ENCODE measurements around the gene PLB1.

The PLB1 gene

DNA sequence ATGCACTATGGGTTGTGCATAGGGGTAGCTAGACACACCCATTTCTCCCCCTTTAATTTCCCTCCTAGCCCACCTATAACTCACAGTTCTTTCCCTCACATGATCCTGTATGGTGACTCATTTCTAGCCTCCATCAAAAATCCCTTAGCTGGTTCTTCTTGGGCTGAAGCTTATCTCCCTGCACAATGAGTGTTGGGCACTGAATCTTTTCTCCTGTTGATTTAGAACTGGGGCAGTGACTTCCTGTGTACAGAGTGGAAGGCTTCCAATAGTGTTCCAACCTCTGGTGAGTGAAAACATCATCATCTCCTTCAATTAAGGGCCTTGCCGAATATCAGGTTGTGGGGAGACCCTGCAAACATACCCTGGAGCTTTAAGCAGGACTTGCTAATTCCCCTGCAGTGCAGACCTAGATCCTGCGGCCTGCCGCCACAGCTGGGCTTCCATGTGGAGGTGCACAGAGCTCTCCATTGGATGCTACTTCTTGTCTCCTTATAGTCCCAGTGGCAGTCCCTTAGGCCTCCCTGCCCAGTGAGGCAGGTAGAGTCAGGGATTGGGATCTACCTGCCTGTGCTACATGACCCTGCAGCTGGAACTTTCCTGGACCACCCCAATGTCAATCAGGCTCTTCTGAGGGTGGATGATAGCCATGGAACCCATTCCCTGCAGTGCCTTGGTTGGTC lies 121.8 kb downstream of the PLB1 start:
- no peak for DNase-seq

DNA sequence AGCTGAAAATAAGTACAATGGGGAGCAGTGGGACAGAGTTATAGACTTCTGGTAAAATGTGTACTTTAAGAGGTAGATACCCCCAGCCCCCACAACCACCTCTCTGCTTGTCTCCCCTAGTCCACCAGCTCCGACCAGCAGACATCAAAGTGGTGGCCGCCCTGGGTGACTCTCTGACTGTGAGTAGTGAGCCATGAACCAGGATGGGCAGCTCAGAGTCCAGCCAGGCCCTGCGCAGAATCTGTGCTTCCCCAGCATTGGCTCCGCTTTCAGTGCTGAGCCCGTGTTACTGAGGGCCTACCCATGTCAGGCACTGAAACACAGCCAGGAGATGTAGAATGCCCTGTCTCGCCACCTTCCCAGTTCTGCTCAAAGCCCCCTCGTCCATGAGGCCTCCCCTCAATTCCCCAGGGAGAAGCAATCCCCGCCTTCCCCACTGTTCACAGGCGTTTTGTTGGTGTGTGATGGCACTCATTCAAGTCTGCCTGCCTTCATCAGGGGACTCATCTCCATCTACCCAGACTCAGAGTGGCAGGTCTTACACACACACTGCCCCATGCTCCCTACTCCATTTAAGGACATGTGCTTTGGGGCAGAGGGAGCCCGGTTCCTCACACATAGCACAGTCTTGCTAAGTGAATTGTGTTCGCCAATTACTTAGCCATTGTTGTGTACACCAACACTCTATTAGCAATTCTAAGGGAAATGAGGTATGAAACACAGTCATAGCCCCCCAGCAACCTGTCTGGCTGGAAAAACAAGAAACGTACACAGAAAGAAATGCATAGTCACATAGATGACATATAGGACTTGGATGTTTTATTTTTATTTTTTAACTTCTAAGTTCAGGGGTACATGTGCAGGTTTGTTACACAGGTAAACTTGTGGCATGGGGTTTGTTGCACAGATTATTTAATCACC lies 122.6 kb downstream of the PLB1 start:
- no peak for DNase-seq

DNA sequence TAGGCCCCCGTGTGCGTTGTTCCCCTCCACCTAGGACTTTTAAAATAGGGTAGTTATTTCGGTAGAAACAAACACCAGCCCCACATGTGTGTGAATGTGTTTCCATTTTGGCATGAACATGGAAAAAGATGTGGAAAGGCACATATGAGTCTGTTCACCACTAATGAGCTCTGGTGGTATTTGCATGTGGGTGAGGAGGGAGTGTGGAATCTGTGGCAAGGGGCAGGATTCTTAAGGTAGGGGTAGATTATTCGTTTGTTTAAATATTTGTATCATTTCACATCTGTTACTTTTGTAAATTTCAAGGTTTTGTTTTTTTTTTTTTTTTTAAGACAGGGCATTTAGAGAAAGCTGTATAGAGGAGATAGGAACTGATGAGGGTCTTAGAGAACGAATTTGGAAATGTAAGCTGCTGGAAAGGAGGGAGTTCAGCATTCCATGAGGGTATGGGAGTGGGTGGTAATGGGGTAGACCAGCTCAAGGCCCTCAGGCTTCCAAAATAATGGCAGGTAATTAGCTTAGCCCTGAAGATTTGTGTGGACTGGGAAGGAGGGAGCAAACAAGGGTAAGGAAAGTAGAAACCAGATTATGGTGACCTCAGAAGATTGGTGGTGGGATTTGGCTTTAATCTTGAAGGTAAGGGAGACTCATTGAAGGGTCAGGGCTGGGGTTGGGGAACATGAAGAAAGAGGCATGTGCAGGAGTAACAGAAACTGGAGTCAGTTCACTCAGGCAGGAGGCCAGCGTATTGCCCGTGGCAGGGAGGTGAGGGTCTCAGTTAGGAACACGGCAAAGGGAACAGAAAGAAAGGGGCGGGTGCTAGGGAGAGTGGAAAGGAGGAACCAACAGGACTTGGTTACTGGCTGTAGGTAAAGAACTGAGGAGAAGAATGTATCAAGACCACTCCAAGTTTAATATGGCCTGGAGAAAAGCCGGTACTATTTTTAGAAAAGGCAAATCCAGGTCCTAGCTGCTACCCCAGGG lies 123.6 kb downstream of the PLB1 start:
- DNase-seq, result no peak

DNA sequence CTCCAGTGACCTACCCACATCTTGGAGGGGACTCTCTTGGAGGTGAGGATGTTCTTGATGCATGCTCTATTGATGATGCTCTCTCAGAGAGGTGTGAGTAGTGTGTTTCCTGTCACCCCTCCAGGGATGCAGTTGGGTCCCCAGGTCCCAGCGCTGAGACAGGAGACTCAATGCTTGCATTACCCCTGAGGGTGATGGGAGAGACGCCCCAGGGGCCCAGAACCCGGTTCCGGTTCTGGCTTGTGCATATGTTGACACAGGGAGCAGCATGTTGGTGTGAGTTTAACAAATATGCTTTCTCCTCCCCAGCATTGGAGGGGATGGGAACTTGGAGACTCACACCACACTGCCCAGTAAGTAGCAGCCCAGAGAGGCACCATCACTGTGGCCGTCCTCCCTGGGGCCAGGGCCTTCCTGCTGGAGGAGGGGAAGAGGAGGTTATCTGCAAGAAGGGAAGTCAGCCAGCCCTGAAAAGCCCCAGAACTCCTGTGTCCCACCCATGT lies 124.5 kb downstream of the PLB1 start:
- DNase-seq, result no peak

DNA sequence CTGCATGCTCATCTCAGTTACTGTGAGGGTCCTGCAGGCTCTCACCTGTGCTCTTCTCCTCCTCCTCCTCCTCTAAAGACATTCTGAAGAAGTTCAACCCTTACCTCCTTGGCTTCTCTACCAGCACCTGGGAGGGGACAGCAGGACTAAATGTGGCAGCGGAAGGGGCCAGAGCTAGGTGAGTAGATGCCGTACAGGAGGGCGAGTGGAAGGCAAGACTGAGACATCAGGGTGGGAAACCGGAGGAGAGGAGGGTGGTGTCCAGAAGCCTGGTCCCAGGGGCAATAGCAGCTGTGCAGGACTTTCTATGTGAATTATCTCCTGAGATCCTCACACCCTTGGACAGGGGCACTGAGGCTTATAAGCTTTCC lies 124.9 kb downstream of the PLB1 start:
- DNase-seq, result no peak

DNA sequence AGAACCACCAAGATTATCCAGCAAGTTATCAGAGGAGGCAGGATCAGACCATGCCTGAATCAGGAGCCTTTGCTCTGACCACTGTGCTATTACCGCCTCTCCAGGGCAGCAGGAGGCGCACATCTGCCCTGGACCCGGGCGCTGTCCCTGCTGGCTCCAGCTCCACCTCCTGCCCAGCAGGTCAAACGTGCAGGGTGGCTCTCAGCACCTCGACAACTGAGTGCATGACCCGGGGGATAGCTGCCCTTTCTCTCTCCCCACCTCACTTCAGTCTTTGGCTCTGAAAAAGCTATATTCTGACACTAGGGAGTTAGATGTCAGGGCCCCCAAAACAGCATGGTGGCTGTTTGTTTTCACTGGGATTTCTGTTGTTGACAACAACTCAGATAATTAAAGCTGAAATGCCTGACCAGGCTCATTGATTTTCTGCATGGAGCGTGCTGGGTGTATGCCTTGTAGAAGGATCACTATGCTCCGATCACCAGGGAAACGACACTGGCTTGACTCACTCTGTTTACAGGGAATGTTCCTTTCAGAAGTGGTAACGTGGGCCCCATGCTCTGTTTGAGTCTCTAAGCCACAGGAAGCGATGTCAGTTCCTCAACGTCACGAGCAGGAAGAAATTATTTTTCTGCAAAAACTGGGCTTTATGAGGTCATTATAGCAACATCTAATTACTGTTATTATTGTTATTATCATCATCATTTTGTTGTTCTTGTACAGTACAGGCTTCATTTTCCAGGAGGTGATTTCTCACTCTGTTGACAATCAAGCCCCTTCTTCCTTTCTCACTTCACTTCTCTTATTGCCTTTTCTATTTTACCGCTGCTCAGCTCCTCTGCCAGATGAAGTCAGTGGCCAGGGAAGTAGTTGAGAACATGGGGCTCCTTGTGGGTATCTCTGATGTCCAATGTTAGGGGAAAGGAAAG lies 125.6 kb downstream of the PLB1 start:
- DNase-seq, result no peak

DNA sequence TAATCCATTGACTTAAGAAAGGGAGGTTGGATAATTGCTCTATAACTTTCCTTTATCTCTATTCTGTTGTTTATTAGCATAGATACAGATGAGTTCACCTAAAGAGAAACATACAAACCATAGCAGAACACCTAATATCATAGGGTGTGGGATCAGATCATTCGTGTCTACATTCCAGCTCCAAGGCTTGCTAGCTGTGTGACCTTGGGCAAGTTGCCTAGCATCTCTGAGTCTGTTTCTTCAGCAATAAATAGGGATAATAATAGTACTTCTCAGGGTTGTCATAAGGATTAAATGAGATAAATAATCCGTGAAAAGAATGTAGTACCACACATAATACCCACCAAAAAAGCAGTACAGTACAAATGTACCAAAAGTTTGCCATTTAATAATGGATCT lies 126.2 kb downstream of the PLB1 start:
- DNase-seq, result no peak

DNA sequence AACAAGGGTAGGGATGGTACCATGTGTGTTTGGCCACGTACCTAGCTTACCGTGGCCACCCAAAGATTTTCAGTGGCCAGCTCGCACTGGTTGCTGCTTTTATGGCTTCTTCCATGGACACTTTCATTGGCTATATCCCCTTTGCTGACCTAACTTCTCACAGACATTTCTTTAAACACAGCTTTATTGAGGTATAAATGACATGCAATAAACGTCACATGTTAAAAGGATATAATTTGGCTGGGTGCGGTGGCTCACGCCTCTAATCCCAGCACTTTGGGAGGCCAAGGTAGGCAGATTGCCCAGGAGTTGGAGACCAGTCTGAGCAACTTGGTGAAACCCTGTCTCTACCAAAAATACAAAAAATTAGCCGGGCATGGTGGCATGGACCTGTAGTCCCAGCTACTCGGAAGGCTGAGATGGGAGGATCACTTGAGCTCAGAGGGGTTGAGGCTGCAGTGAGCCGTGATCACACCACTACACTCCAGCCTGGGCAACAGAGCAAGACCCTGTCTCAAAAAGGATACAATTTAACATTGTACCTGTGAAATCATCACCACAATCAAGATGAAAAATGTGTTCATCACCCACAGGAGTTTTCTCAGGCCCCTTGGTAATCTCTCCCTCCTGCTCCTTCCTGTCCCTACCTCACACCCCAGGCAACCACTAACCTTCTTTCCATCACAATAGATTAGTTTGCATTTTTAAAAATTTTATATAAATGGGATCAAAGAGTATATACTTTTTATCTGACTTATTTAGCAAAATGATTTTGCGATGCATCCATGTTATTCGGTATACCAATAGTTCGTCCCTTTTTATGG lies 127.9 kb downstream of the PLB1 start:
- DNase-seq, result no peak

DNA sequence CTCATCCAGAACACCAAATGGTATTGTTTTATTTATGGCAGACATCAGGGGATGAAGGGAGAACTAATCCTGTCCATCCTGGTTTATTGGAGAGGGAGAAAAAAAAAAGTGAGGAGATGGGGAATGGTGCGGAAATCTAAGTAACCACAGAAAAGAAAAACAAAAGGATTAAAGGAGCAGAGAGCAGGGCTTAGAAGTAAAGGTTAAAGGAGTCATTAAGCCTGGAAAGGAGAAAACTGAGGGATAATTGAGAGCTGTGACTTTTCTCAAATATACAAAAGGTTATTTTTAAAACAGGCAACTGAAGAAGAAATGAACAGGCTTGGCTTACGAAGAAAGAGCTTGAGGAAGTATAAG lies 128.6 kb downstream of the PLB1 start:
- DNase-seq, result no peak

DNA sequence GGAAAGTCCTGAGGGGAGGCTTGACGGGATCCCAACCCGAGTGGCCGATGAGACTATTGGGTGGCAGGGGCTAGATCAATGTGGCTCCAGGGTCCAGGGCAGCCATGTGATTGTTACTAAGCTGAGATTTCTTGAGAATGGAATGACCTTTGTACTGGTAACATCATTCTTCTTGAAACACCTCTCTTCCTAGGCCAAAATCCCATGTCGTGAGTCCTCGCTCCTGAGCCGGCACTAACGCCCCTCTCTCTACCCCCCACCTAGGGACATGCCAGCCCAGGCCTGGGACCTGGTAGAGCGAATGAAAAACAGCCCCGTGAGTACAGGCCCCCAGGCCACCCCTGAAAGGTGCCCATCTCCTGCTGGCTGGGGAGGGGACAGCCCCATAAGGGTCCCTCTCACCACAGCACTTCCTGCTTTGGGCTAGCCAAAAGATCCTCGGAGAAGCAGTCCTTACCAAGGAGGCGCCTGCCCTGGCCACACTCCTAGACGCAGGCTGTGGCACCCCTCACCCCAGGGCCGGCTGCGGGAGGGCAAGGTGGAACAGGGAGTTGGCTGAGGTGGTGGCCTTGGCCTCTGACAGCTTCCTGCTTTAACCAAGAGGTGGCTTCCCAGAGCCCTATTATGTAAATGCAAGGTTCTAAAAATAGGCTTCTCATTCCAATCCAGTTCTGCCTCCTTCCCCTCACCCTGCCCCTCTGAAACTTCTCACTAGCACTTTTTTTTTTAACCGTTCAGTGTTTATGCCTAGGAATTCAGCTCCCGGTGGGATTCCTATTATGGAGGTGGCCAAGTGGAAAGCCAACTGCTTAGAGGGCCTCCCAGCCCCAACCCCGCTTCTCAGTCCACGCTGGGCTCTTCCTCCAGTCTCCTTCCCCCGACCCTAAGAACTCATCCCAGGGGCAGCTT lies 129.2 kb downstream of the PLB1 start:
- DNase-seq, result no peak

DNA sequence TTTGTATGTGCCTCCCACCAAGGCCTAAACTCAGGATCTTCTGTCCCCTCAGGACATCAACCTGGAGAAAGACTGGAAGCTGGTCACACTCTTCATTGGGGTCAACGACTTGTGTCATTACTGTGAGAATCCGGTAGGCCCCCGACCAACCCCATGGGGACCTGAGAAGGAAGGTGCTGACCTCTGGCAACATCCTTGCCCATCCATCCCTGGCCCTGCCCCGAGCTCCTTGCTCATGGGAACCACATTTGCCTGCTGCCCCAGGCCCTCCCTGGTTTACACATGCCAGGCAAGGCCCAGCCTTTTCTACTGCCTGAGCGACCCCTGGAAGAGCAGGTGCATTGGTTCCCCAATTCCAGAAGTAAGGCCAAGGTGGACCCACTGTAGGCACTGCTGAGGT lies 130.5 kb downstream of the PLB1 start:
- DNase-seq, result no peak

DNA sequence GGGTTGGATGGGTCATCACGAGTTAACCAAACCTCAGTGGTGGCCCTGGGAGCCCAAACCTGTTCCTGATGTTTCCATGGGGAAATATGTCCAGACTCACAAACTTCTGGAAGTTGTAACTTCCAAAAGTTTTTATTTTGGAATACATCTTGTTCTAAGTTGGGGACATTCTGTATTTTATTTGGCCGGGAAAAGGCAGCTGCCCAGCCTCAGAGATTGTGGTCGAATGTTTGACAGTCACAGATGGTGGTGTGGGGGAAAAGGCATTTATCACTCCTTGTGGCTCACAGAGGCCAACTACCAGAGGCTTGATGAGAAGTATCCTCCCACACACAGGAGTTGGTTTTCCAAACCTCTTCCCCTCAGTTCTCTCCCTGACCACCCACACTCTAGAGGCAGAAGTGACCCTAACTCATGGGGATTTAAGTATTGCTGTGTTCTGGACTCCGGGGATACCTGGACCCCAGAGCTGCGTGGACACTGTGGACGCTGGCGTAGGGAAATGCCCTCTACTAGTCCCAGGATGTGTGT lies 131.1 kb downstream of the PLB1 start:
- no peak for DNase-seq

DNA sequence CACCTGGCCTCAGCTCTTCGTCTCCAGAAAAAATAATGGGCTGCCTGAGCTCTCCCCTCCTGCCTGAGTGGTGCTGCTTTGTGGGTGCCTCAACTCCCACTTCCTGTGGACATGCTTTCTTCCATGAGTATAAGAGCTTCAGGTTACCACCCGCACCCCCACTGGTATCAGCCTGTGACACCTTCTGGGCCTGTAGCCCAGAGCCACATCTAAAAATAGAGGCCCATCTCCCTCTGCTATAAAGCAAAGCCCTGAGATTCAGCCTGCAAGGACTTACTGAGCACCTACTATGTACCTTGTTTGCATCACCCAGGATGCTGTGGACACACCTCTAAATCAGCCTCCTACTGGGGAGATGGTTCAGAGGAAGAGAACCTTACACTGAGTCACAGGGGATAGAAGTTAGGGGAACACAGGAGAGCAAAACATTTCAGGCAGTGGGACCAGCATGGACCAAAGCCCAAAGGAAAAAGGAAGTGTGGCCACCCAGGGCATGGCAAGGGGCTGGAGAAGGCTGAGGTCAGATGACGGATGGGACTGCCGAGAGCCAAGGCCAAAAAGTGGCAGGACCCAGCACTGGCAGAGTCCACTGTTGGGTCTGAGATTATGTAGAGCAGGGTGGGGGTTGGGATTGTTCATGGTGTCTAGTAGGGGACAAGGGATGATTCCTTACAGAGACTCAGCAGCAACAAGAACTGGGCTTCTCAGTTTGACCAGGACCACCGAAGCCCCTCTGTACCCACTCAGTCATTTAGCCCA lies 132.0 kb downstream of the PLB1 start:
- DNase-seq, result no peak

DNA sequence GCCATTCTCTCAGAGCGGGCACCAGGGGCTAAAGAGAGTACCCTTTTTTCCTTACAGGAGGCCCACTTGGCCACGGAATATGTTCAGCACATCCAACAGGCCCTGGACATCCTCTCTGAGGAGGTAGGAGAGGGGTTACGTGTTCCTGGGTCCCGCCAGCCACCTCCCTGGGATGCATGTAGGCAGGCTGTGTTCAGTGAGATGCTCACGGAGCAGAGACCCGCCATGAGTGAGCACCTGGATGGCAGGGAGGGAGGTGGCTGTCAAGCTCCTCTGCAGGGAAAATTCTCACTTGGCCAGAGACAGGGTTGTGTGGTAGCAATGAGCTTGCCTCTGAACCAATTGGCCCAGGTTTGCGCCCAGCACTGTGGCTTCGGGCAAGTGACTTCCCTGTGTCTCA lies 132.6 kb downstream of the PLB1 start:
- no peak for DNase-seq

DNA sequence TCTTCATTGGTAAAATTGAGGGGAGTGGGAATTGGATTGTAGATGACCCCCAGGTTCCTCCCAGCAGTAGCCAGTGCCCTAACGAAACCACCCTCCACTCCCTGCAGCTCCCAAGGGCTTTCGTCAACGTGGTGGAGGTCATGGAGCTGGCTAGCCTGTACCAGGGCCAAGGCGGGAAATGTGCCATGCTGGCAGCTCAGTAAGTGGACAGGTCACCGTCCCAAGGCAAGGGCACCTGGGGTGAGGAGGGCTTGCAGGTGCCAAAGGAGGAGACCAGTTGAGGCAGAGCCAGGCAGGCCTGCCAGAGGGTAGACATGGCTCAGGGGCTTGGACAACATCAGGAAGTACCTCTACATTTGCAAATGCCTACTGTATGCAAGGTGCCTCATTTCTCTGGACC lies 133.1 kb downstream of the PLB1 start:
- no peak for DNase-seq

DNA sequence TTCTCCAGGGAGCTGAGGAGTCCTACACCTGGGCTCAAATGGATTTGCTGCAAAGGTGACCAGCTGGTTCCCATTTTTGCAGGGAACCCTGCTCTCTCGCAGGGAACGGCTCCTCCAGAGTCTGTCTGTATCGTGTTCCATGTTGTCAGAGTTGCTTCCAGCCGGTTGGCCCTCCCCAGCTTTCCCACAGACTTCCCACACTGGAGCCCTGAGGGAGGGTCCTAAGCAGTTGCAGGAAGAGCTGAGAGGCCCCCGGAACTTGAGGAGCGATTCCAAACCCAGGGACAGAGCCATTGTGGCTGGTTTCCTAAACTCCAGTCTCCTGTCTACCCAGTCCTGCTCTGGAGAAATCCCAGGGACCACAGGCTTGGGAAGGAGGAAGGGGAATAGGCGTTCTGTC lies 134.1 kb downstream of the PLB1 start:
- DNase-seq, result no peak

DNA sequence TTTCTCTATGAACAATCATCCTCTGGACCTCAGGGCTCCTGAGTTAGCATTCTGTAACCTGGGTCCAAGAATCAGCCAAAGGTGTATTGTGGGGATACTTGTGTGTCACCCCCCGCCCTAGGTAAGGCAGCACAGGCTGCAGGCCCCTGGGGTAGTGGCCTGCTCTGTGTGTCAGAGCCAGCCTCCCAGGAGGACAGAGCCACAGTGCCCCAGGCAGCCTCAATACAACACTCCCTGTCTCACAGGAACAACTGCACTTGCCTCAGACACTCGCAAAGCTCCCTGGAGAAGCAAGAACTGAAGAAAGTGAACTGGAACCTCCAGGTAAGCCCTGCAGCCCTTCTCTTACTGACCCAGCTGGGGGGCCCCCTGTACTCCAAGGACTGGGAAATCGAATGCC lies 134.5 kb downstream of the PLB1 start:
- no peak for DNase-seq

DNA sequence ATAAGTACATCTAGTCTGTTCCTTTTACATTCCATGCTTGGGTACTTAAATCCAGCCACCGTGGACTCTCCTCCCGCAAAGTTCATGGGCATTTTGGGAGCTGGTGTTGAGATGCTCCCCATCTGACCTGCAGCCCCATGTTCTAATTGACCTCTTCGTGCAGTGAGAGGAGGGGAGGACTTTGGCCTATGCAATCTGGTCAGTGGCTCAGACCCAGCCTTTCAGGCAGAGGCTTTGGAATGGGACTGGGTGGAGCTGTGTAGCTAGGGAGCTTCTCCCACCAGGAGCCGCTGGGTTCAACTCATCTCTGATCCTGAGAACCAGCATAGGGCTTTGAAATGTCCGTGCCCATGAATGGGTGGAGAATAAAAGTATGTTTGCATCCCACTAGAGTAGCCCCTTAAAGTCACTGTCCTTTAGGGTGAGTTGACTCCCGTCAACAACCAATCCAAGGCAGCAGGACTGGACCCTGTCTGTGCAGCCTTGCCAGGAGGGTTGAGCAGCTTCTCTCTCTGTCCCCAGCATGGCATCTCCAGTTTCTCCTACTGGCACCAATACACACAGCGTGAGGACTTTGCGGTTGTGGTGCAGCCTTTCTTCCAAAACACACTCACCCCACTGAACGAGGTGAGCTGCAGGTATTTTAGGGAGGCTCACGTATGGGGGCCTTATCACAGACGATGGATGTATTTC lies 135.8 kb downstream of the PLB1 start:
- no peak for DNase-seq

Data from NCI-H1105 treated with DMSO at 0.1 percent for 48 hours (cell line).